ENCODE results near the gene CDC42SE1. TPM values are rescaled to one million over a fixed set of nuclear protein-coding genes. Genes with fewer than 3 reads are reported as not detected.

The CDC42SE1 gene
- total and polyA plus RNA-seq, 9 of the 15 experiments (the other 6 are each of a cell fraction or from before 2014, with no cell fraction given): 78.1 to 189 (median 114) TPM

DNA sequence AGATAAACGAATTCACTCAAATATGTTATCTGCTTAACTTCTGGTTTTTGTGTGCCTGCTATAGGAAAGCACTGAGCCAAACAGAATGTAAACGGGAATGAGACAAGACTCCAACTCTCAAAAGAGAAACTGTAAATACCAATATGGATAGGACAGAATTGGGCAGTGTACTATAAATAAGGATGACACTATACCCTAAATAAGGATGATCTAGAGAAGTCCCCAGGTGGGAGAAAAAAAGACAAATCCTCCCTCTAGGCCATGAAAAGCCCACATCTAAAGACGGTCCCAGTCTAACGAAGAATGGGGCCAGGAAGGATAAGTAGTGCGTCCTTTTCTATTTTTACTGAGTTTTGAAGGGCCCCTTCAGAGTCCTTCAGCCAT, 9.7 kb upstream of the CDC42SE1 start (continued):
- TF ChIP-seq, protein P1, sequence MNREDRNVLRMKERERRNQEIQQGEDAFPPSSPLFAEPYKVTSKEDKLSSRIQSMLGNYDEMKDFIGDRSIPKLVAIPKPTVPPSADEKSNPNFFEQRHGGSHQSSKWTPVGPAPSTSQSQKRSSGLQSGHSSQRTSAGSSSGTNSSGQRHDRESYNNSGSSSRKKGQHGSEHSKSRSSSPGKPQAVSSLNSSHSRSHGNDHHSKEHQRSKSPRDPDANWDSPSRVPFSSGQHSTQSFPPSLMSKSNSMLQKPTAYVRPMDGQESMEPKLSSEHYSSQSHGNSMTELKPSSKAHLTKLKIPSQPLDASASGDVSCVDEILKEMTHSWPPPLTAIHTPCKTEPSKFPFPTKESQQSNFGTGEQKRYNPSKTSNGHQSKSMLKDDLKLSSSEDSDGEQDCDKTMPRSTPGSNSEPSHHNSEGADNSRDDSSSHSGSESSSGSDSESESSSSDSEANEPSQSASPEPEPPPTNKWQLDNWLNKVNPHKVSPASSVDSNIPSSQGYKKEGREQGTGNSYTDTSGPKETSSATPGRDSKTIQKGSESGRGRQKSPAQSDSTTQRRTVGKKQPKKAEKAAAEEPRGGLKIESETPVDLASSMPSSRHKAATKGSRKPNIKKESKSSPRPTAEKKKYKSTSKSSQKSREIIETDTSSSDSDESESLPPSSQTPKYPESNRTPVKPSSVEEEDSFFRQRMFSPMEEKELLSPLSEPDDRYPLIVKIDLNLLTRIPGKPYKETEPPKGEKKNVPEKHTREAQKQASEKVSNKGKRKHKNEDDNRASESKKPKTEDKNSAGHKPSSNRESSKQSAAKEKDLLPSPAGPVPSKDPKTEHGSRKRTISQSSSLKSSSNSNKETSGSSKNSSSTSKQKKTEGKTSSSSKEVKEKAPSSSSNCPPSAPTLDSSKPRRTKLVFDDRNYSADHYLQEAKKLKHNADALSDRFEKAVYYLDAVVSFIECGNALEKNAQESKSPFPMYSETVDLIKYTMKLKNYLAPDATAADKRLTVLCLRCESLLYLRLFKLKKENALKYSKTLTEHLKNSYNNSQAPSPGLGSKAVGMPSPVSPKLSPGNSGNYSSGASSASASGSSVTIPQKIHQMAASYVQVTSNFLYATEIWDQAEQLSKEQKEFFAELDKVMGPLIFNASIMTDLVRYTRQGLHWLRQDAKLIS (CRISPR knock-in tag; IDR thresholded peaks at IDR 0.05): no peak; the same call in 1 of the 2 replicates

DNA sequence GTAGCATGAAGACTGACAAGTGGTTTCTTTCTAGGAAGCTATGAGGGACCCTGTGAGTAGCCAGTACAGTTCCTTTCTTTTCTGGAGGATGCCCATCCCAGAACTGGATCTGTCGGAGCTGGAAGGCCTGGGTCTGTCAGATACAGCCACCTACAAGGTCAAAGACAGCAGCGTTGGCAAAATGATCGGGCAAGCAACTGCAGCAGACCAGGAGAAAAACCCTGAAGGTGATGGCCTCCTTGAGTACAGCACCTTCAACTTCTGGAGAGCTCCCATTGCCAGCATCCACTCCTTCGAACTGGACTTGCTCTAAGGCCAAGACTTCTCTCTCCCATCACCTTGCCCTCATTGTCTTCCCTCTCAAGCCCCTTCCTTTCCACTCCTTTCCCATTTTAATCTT, 7.8 kb upstream of the CDC42SE1 start:
- H3K4me2 ChIP-seq (ENCODE audit: insufficient read depth, low read length): no peak overlapping the region
- peaks cover 49% of the 10 kb centered on the region for H3K79me2 ChIP-seq (ENCODE audit: control insufficient read depth, insufficient read depth, low read length)
- intact Hi-C loops (cut with micrococcal nuclease): no loop called here
- H3K4me3 ChIP-seq: no peak overlapping the region
- CTCF ChIA-PET (ENCODE audit: low intra/inter-chr PET ratio): no interaction called here
- H3K9ac ChIP-seq (ENCODE audit: insufficient read depth in 1 of 2, low read depth in 2 of 2, low read length in 2 of 2): peak overlapping the region in 1 of 2 experiments; percentile 18; a peak in 1 of 4 replicates
- no peaks in the 10 kb centered on the region for H3K27me3 ChIP-seq (ENCODE audit: control insufficient read depth in 2 of 2, insufficient read depth in 2 of 2, low read length in 2 of 2)
- in situ Hi-C loops (cut with MboI): no loop called here
- FAIRE-seq (no peak), ATAC-seq (no peak), DNase-seq (ENCODE audit: extremely low read depth in 1 of 4, low spot score in 3 of 4) (peak in 1 of 4 experiments; percentile 2)
- no peaks in the 10 kb centered on the region for H4K20me1 ChIP-seq (replicated peaks; ENCODE audit: control insufficient read depth, insufficient read depth, low read length)
- H3K27ac ChIP-seq (ENCODE audit: extremely low read depth, low read depth, low read length): peak overlapping the region; percentile 19; the same call in 1 of the 3 replicates
- H3K9me1 ChIP-seq (ENCODE audit: control insufficient read depth, insufficient read depth, low read length): no peaks in the 10 kb centered on the region
- H3K36me3 ChIP-seq (ENCODE audit: control insufficient read depth, insufficient read depth, low read length): peaks cover 38% of the 10 kb centered on the region
- 77% methylated on average over 4 of the region's 4 CpGs for WGBS (ENCODE audit: insufficient coverage, low coverage, missing lambda C conversion rate)
- H3K9me3 ChIP-seq (replicated peaks; ENCODE audit: control insufficient read depth, insufficient read depth, low read depth, low read length): no peaks in the 10 kb centered on the region
- TF ChIP-seq DPF2 (IDR thresholded peaks at IDR 0.05): no peak
- TF ChIP-seq CBX8 (IDR thresholded peaks at IDR 0.05; ENCODE audit: borderline replicate concordance, extremely low read depth, low read depth, low read length, poor library complexity, severe bottlenecking): no peak
- no peak for TF ChIP-seq CBFA2T3 (IDR thresholded peaks at IDR 0.05)
- no peak for TF ChIP-seq EGR1 (conservative IDR thresholded peaks at IDR 0.05)
- TF ChIP-seq CHCHD3 (CRISPR knock-in tag; IDR thresholded peaks at IDR 0.05): no peak
- TF ChIP-seq CSDE1 (IDR thresholded peaks at IDR 0.05): no peak
- no TSS peak for BruUV-seq (replicated peaks)
- H3K4me1 ChIP-seq (replicated peaks in 1 of 2; ENCODE audit: control insufficient read depth in 2 of 2, insufficient read depth in 2 of 2, low read length in 2 of 2): peaks cover 29 to 31% of the 10 kb centered on the region in 2 experiments
- H2AFZ ChIP-seq (ENCODE audit: low read depth, low read length): no peak overlapping the region
- POLR2A ChIA-PET: interaction anchor here (0.6 to 2.4 kb wide), 6 partner anchors 10 to 1431 kb away, joined by 3 to 7 read pairs (median 5); partner anchors contain the start of gene C1orf56

Data from K562 (cell line).